HepG2 (cell line): ENCODE measurements around the gene LSS.

Experiments used
- NR2F2 ChIP-seq: IDR thresholded peaks from 2 replicates; pipeline ENCODE4 v1.6.1; 2012; ENCODE audit warnings: low read depth, inconsistent platforms, borderline replicate concordance
- PRMT3 ChIP-seq: sonication (generic); formaldehyde crosslinking; IDR thresholded peaks from 2 replicates; pipeline ENCODE4 v1.8.1; 2022; ENCODE audit warnings: low read depth, mild to moderate bottlenecking, moderate library complexity, missing genetic modification reagents, borderline replicate concordance
- ZNF10 ChIP-seq: sonication (generic); formaldehyde crosslinking; IDR thresholded peaks from 2 replicates; pipeline ENCODE4 v1.4.0; 2020; ENCODE audit warnings: mild to moderate bottlenecking, low read depth, missing genetic modification reagents, borderline replicate concordance
- ZNF232 ChIP-seq: sonication (generic); formaldehyde crosslinking; IDR thresholded peaks from 2 replicates; pipeline ENCODE4 v1.4.0; 2020; ENCODE audit warnings: missing genetic modification reagents, borderline replicate concordance
- TF ChIP-seq, protein P1 (sequence below): sonication (generic); formaldehyde crosslinking; IDR thresholded peaks from 2 replicates; pipeline ENCODE4 v1.5.1; 2020; ENCODE audit warnings: missing genetic modification reagents, mild to moderate bottlenecking, borderline replicate concordance

DNA sequence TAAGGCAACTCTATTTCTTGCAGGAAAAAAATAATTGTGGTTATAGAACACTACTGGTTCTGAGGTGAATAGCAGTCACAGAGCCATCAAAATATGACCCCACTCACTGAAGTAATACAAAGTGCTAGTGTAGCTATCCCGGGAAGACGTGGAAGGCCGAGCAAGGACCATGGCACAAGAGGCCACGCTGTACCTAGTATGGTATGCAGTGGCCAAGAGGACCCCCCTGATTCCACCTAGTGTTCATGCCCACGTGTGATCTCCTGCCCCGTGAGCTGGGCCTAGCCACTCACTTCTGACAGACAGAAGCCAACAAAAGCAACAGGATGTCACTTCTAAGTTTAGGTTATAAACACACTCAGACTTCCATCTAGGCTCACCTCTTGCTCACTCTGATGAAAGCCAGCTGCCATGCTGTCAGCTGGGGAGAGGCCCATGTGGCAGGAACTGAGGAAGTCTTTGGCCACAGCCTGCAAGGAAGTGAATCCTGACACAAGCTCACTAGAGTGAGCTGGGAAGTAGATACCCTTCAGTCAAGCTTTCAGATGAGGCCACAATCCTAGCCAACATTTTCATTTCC is 21.7 kb upstream of the LSS start:
- TF ChIP-seq ZNF232 (CRISPR knock-in tag) = no peak
- TF ChIP-seq ZNF10 = no peak
- TF ChIP-seq, protein P1, sequence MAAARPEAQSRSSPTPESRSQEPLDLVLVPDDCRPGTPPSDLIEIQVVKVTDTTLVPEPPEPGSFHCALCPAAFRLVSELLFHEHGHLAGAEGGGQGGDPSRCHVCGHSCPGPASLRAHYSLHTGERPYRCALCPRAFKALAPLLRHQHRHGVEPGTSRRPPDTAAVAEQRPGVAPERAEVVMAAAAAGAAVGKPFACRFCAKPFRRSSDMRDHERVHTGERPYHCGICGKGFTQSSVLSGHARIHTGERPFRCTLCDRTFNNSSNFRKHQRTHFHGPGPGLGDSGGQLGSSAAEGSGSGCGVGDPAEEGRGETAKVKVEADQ (CRISPR knock-in tag) = no peak
- TF ChIP-seq NR2F2 = no peak
- no peak for TF ChIP-seq PRMT3 (CRISPR knock-in tag)
